GM12891 (cell line): ENCODE measurements around the gene SLC36A1.

ENCODE experiments used
- DNase-seq: peaks from one replicate; pipeline ENCODE4 v3.0.0; 2011; ENCODE audit warnings: low spot score; ENCODE audit not compliant: insufficient read length
- FAIRE-seq: peaks from 2 replicates; lab custom pipeline; 2011; peaks lifted over from hg19 to GRCh38; lab: Jason Lieb, UNC
- PAX5 ChIP-seq: IDR thresholded peaks from 2 replicates; pipeline ENCODE4 v1.6.1; 2011; ENCODE audit warnings: low read length, moderate library complexity, mild to moderate bottlenecking; ENCODE audit not compliant: insufficient read depth, severe bottlenecking
- POLR2A ChIP-seq: IDR thresholded peaks from 2 replicates; pipeline ENCODE4 v1.6.1; 2011; ENCODE audit warnings: low read depth, low read length, control low read depth
- POLR2AphosphoS5 ChIP-seq: IDR thresholded peaks from 2 replicates; pipeline ENCODE4 v1.6.1; 2011; ENCODE audit warnings: low read depth, low read length, control low read depth
- POU2F2 ChIP-seq: IDR thresholded peaks from 2 replicates; pipeline ENCODE4 v1.6.1; 2011; ENCODE audit warnings: low read depth, mild to moderate bottlenecking, control low read depth, low read length, moderate library complexity
- SPI1 ChIP-seq: IDR thresholded peaks from 2 replicates; pipeline ENCODE4 v1.6.1; 2011; ENCODE audit warnings: low read depth, low read length, control low read depth
- TAF1 ChIP-seq: IDR thresholded peaks from 2 replicates; pipeline ENCODE4 v1.6.1; 2011; ENCODE audit warnings: low read depth, low read length, control low read depth

The SLC36A1 gene

DNA sequence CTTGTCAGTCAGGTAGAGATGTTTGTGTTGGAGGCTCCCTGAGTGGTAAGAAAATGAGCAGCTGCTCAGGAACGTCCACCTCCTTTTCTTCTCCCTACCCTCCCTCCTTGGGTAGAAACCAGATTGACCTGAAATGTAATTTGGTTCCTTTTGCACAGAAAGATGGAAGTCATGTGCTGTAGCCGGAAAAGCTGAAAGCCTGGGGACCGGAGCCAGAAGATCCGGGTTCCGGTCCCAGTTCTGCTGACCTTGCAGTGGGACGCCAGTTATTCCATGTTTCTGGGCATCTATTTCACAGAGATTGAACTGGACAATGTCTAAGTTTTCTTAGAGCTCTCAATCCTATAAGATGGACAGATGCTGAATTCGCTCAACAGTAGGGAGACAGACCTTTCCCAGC lies 40.1 kb downstream of the SLC36A1 start:
- FAIRE-seq, result no peak

DNA sequence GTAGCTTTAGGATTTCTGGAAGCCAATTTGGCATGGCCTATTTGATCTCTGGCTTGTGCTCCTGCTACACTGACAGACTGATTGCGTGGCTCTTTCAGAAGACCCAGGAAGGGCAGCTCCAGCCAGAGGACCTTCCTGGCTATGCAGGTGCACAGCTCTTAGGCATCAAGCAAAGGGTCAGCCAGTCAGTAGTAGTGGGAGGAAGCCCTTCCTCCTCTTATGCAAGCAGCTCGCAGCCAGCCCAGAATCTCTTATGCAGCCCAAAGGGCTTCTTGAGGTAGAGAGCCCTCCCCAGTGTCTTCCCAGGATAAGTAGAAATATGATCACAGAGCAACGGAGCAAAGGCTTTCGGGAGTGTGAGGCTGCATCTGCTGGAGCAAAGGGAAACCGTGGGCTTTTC lies 43.2 kb downstream of the SLC36A1 start:
- FAIRE-seq (no peak), DNase-seq (no peak)
- TF ChIP-seq PAX5 (no peak), POLR2A (no peak)

More for the DNA sequence above, 40.1 kb downstream of the SLC36A1 start:
- no peak for DNase-seq
- TF ChIP-seq TAF1, result no peak
- TF ChIP-seq PAX5, result no peak
- TF ChIP-seq SPI1, result no peak

DNA sequence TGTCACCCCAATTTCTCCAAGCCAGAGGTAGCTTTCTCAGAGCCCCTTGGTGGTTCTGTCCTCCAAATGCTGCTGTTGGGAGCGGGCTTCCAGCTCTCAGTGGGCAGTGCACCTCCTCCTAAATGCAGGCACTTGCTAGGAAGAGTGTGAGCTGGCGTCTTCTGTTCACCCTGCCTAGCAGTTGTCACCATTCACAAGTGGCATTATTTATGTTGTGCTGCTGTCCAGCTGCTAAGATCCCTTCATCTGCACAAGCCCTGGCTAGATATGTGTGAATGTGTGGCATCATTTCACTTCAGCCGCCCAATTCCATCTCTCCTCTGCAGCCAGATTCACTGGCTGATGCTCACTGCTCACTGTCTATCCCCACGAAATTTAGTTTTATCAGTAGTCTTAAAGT lies 43.7 kb downstream of the SLC36A1 start:
- no peak for TF ChIP-seq POLR2AphosphoS5
- no peak for TF ChIP-seq SPI1
- no peak for TF ChIP-seq POU2F2
- TF ChIP-seq PAX5, result no peak
- TF ChIP-seq POLR2A, result no peak
- TF ChIP-seq TAF1, result no peak
- no peak for FAIRE-seq
- DNase-seq, result no peak

DNA sequence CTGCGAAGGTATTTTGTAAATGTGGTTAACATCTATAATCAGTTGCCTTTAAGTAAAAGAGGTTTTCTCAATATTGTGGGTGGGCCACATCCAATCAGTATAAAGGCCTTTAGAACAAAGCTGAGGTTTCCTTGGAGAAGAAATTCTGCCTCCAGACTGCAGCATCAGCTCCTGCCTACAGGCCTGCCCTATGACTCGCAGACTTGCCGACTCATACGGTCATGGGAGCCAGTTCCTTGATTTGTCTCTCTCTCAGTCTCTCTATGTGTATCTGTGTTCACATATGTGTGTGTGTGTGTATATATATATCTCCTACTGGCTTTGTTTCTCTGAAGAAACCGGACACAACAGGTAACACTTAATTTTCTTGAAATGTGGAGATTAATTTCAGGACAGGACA lies 45.3 kb downstream of the SLC36A1 start:
- FAIRE-seq (no peak), DNase-seq (no peak)
- no peak for TF ChIP-seq POLR2AphosphoS5
- no peak for TF ChIP-seq POU2F2
- TF ChIP-seq TAF1, result no peak
- TF ChIP-seq PAX5, result no peak
- TF ChIP-seq POLR2A, result no peak
- no peak for TF ChIP-seq SPI1

DNA sequence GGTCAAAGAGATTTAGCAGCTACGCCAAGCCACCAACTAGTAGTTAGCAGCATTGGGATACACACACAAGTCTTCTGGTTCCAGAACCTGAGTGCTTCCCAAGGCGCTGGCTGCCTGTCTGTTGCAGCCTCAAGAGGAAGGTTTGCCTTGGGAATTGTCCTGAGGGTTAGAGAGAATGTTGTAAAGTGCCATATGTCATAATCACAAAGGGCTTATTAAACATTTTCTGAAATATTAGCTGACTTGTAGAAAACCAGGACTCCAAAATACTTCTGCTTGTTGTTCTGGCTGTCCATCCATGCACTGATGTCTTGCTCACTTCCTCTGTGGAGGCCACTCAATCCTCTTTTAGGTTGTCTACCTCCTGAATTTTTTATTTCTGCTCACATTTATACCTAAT lies 46.3 kb downstream of the SLC36A1 start:
- DNase-seq, result no peak
- no peak for FAIRE-seq
- TF ChIP-seq POU2F2, result no peak
- TF ChIP-seq POLR2A, result no peak
- TF ChIP-seq TAF1, result no peak
- no peak for TF ChIP-seq PAX5
- TF ChIP-seq SPI1, result no peak
- no peak for TF ChIP-seq POLR2AphosphoS5

DNA sequence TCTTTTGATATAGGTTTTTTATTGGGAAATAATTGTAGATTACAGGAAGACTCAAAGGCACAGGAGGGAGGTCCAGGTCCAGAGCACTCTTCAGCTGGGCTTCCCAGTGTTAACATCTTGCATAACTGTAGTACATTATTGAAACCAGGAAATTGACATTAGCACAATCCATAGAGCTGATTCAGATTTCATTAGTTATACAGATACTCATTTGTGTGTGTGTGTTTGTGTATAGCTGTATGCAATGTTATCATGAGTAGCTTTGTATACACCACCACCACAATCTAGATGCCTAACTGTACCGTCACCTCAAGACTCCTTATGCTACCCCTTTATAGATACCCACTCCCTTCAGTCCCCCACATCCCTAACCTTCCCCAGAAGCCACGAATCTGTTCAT lies 47.9 kb downstream of the SLC36A1 start:
- FAIRE-seq (no peak), DNase-seq (no peak)
- TF ChIP-seq POLR2A (no peak), POLR2AphosphoS5 (no peak), POU2F2 (no peak), TAF1 (no peak), PAX5 (no peak), SPI1 (no peak)

DNA sequence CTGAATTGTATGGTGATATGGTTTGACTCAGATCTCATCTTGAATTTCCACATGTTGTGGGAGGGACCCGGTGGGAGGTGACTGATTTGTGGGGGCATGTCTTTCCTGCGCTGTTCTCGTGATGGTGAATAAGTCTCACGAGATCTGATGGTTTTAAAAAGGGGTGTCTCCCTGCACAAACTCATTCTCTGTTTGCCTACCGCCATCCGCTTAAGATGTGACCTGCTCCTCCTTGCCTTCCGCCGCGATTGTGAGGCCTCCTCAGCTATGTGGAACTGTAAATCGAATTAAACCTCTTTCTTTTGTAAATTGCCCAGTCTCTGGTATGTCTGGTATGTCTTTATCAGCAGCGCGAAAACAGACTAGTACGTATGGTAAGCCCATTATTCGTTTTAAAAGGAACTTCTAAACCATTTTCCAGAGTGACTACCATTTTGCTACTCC lies 48.7 kb downstream of the SLC36A1 start:
- DNase-seq (no peak), FAIRE-seq (no peak)
- TF ChIP-seq POU2F2 (no peak), POLR2A (no peak), POLR2AphosphoS5 (no peak), SPI1 (no peak), TAF1 (no peak)

DNA sequence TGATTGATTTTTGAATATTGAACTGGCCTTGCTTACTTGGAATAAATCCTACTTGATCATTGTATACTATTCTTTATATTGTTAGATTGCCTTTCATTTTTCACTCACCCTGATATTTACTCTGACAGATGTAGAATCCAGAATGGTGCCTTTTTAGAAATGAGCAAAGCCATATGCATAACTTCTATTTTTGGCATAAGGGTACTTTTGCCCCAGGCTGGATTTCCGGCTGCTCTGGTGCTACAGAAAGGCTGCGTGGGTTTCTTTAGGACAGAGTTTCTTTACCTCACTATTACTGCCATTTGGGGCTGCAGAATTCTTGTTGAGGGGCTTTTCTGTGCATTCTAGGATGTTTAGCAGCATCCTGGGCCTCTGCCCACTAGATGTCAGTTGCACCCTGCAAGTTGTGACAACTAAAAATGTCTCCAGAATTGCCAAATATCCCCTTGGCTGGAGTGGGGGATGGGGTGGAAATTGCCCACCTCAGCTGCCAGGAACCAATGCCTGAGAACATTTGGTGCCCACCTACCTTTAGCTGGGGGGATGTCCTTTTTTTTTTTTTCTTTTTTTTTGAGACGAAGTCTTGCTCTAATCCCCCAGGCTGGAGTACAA lies 50.1 kb downstream of the SLC36A1 start:
- no peak for TF ChIP-seq POU2F2
- TF ChIP-seq TAF1, result no peak
- no peak for TF ChIP-seq SPI1
- no peak for TF ChIP-seq POLR2AphosphoS5
- TF ChIP-seq PAX5, result no peak
- no peak for TF ChIP-seq POLR2A
- FAIRE-seq, result no peak
- no peak for DNase-seq

DNA sequence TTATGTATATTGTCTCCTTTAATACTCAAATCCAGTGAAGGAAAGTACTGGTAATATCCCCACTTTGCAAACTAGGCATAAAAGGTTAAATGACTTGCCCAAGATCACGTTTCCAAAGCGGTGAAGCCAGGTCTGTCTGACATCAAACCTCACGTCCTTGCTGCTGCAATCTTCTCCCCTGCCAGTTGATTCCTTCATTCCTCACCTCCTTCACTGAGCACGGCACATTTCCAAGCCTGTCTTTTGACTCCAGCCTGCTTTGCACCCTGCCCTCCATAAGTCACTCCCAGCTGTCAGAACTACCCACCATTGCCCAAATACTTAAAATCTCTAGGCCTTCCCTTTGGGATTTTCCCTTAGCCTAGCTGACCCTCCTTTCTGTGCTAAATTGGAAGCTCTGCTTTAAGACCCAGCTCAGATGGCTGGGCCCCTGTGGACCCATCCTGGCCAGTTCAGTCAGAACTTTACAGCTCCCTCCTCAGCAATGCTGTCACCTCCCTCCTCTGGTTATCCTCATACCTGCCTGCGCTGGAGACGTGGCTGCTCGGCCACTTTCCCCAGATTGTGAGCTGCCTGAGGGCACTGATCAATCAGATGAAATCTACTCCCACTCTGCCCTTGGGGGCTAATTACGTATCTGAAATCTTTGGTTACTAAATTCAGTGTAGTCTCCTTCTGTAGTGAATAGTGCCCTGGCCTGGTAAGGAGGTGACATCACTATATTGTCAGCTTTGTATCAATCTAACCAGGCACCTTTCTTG lies 51.2 kb downstream of the SLC36A1 start:
- TF ChIP-seq POU2F2 (no peak), PAX5 (no peak), SPI1 (no peak), TAF1 (no peak), POLR2A (no peak), POLR2AphosphoS5 (no peak)
- no peak for FAIRE-seq
- no peak for DNase-seq

DNA sequence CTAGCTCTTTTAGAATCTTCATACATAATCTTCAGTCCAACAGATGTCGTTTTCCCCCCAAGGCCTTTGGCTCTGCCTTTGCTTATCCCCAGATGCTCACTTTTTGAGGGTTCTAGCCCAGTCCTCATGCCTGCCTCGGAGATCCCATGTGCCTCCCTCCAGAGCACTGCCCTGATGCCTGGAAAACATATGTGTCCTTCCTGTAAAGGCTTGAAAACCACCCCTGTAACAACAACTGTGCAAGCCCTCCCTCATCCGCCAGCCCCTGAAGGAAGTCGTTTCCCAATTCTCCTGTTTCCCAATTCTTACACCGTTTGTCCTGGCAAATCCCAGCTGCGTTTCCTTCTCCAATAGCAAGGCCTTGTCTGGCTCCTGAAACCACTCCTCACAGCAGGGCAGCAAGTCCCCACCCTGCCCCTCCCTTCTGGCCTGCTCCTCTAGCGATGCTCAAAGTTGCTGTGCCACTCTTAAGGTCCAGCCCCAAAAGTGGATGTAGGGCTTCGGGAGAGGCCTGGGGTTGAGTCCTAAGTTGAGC lies 52.2 kb downstream of the SLC36A1 start:
- FAIRE-seq (no peak), DNase-seq (no peak)
- TF ChIP-seq TAF1, result no peak
- no peak for TF ChIP-seq POLR2AphosphoS5
- TF ChIP-seq PAX5, result no peak
- no peak for TF ChIP-seq POLR2A
- no peak for TF ChIP-seq POU2F2
- no peak for TF ChIP-seq SPI1
